Neuronal stem cell (in vitro differentiated cells): ENCODE data around the gene GALNT17. TPM values are rescaled to one million over a fixed set of nuclear protein-coding genes. Genes with fewer than 3 reads are reported as not detected.

Experiments used
- DNase-seq: peaks from one replicate; pipeline ENCODE4 v3.0.0-alpha.2; 2013; ENCODE audit warnings: low spot score
- H2AFZ ChIP-seq: one replicate; pipeline ENCODE4 v1.6.1; 2013; ENCODE audit warnings: mild to moderate bottlenecking, low read length, inconsistent platforms
- H2AK5ac ChIP-seq: 2 replicates; pipeline ENCODE4 v1.6.1; 2013; ENCODE audit warnings: low read depth, mild to moderate bottlenecking, inconsistent platforms, low read length, moderate library complexity, mixed read lengths
- H2BK120ac ChIP-seq: 2 replicates; pipeline ENCODE4 v1.6.1; 2013; ENCODE audit warnings: low read depth, mild to moderate bottlenecking, inconsistent platforms, low read length, moderate library complexity, mixed read lengths
- H2BK12ac ChIP-seq: one replicate; pipeline ENCODE4 v1.6.1; 2013; ENCODE audit warnings: low read length, inconsistent platforms
- H2BK15ac ChIP-seq: 2 replicates; pipeline ENCODE4 v1.6.1; 2013; ENCODE audit warnings: mild to moderate bottlenecking, low read length, inconsistent platforms, mixed read lengths
- H2BK5ac ChIP-seq: one replicate; pipeline ENCODE4 v1.6.1; 2013; ENCODE audit warnings: inconsistent platforms, mild to moderate bottlenecking, low read length, moderate library complexity
- H3K14ac ChIP-seq: one replicate; pipeline ENCODE4 v1.6.1; 2013; ENCODE audit warnings: low read length, inconsistent platforms
- H3K18ac ChIP-seq: 2 replicates; pipeline ENCODE4 v1.6.1; 2013; ENCODE audit warnings: low read length, inconsistent platforms
- H3K23ac ChIP-seq: 2 replicates; pipeline ENCODE4 v1.6.1; 2013; ENCODE audit warnings: low read depth, mild to moderate bottlenecking, mixed read lengths, low read length, inconsistent platforms; ENCODE audit not compliant: poor library complexity
- H3K27ac ChIP-seq: replicated peaks from 3 replicates; pipeline ENCODE4 v1.5.1; 2013; ENCODE audit warnings: low read length, inconsistent platforms
- H3K27me3 ChIP-seq, 3 experiments: 2 replicates each; pipeline ENCODE4 v1.6.1; 2013; ENCODE audit warnings: low read length in 3 of 3, mild to moderate bottlenecking in 2 of 3, inconsistent platforms in 1 of 3, low read depth in 1 of 3, mixed read lengths in 1 of 3, moderate library complexity in 1 of 3; ENCODE audit not compliant: control insufficient read depth in 3 of 3, insufficient read depth in 3 of 3
- H3K36me3 ChIP-seq, 2 donors: replicated peaks in 1 of 2; 2 replicates each; pipeline ENCODE4 v1.6.1; 2013; ENCODE audit warnings: low read length in 2 of 2; ENCODE audit not compliant: control insufficient read depth in 2 of 2, insufficient read depth in 2 of 2
- H3K4ac ChIP-seq: 2 replicates; pipeline ENCODE4 v1.6.1; 2013; ENCODE audit warnings: inconsistent platforms, mild to moderate bottlenecking, low read length, moderate library complexity
- H3K4me1 ChIP-seq, 2 donors: 1 replicate in 1 of 2; 2 replicates in 1 of 2; pipeline ENCODE4 v1.6.1; 2013; ENCODE audit warnings: low read length in 2 of 2, low read depth in 1 of 2; ENCODE audit not compliant: control insufficient read depth in 2 of 2, insufficient read depth in 1 of 2
- H3K4me2 ChIP-seq: one replicate; pipeline ENCODE4 v1.6.1; 2013; ENCODE audit warnings: mild to moderate bottlenecking, low read length, inconsistent platforms; ENCODE audit not compliant: insufficient read depth, poor library complexity, severe bottlenecking
- H3K4me3 ChIP-seq, 2 donors: 2 replicates each; pipeline ENCODE4 v1.5.1; 2013; ENCODE audit warnings: low read length in 2 of 2, mild to moderate bottlenecking in 2 of 2, inconsistent platforms in 1 of 2, moderate library complexity in 1 of 2
- H3K79me1 ChIP-seq: one replicate; pipeline ENCODE4 v1.6.1; 2013; ENCODE audit warnings: low read depth, mild to moderate bottlenecking, inconsistent platforms, low read length, moderate library complexity
- H3K9ac ChIP-seq: one replicate; pipeline ENCODE4 v1.6.1; 2013; ENCODE audit warnings: mild to moderate bottlenecking, low read depth, low read length, inconsistent platforms; ENCODE audit not compliant: poor library complexity
- H3K9me3 ChIP-seq, 2 donors: replicated peaks in 1 of 2; 2 replicates each; pipeline versions ENCODE3 to v1.6.1; 2013; ENCODE audit warnings: low read length in 2 of 2, mild to moderate bottlenecking in 2 of 2, inconsistent platforms in 1 of 2, low read depth in 1 of 2, mixed read lengths in 1 of 2, moderate library complexity in 1 of 2; ENCODE audit not compliant: control insufficient read depth in 2 of 2, insufficient read depth in 1 of 2
- H4K8ac ChIP-seq: one replicate; pipeline ENCODE4 v1.6.1; 2013; ENCODE audit warnings: low read depth, mild to moderate bottlenecking, inconsistent platforms, low read length, moderate library complexity
- H4K91ac ChIP-seq: one replicate; pipeline ENCODE4 v1.6.1; 2013; ENCODE audit warnings: low read length, low read depth, mild to moderate bottlenecking, inconsistent platforms; ENCODE audit not compliant: poor library complexity
- WGBS, 2 donors: extraction: QIAGEN DNeasy Blood & Tissue Kit; methylation state at CpG; one replicate each; pipeline ENCODE4 v1.1.7; 2013; ENCODE audit warnings: missing lambda C conversion rate in 2 of 2, mixed read lengths in 1 of 2; ENCODE audit not compliant: insufficient read length in 2 of 2, insufficient replicate concordance in 1 of 2; ENCODE audit errors: extremely low coverage in 2 of 2; 5-methylcytosine and 5-hydroxymethylcytosine counted together
- small RNA-seq: library from polyadenylated mRNA; stranded (forward); fragments of <200 nt; extraction: miRNeasy Mini kit (QIAGEN cat#:217004); gene quantifications from one replicate; pipeline ENCODE3, GENCODE V24; 2013; ENCODE audit not compliant: insufficient read depth

Gene GALNT17

DNA sequence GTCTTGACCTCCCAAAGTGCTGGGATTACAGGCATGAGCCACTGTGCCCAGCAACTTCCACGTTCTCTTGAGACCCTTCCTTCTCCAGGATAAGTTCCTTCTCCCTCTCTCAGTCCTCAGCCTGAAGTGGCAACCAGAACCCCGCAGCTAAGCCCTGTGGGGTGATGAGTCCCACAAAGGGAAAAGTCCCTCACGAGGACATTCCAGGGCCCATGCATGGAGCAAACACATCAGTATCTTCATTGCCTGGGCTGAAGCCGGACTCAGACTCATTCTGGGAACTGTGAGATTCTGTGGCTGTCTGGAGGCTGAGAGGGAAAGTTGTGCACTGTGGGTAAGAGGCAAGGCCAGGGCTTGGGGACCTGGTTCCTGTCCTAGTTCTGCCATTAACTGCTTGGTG, 622.9 kb downstream of the GALNT17 start:
- H3K4me2 ChIP-seq, result no peak overlapping the region
- H3K9ac ChIP-seq, result no peak overlapping the region
- no peak overlapping the region for H2AK5ac ChIP-seq
- H3K23ac ChIP-seq, result no peak overlapping the region
- H4K8ac ChIP-seq, result no peak overlapping the region
- H3K79me1 ChIP-seq, result no peaks in the 10 kb centered on the region
- H3K36me3 ChIP-seq, result no peaks in the 10 kb centered on the region
- no peak overlapping the region for H3K4me3 ChIP-seq
- no peak for DNase-seq
- peaks cover 3 to 5% of the 10 kb centered on the region in 2 donors for H3K4me1 ChIP-seq
- no CpG with 5 or more reads among the region's 4 CpGs for WGBS, 2 donors
- H3K9me3 ChIP-seq, result peaks cover 0 to 3% of the 10 kb centered on the region in 2 donors
- H3K4ac ChIP-seq, result no peak overlapping the region
- H4K91ac ChIP-seq, result no peak overlapping the region
- H2BK12ac ChIP-seq, result no peak overlapping the region
- no peak overlapping the region for H2BK5ac ChIP-seq
- no peak overlapping the region for H3K18ac ChIP-seq
- H2BK15ac ChIP-seq, result no peak overlapping the region
- peaks cover 0 to 5% (median 0%) of the 10 kb centered on the region in 3 experiments for H3K27me3 ChIP-seq
- H3K27ac ChIP-seq, result no peak overlapping the region
- H2AFZ ChIP-seq, result peak overlapping the region; percentile 82
- H3K14ac ChIP-seq, result no peak overlapping the region
- no peak overlapping the region for H2BK120ac ChIP-seq

GRCh38 chr7:71761336-71761735, 629.4 kb downstream of the GALNT17 start:
- no peak overlapping the region for H3K9ac ChIP-seq
- no peak overlapping the region for H3K18ac ChIP-seq
- H3K4ac ChIP-seq, result no peak overlapping the region
- H3K23ac ChIP-seq, result no peak overlapping the region
- H3K4me1 ChIP-seq, result no peaks in the 10 kb centered on the region
- peaks cover 3 to 4% of the 10 kb centered on the region in 2 donors for H3K9me3 ChIP-seq
- H3K79me1 ChIP-seq, result no peaks in the 10 kb centered on the region
- H2AFZ ChIP-seq, result no peak overlapping the region
- H2BK120ac ChIP-seq, result no peak overlapping the region
- H2BK12ac ChIP-seq, result no peak overlapping the region
- H3K36me3 ChIP-seq, result no peaks in the 10 kb centered on the region
- no peak overlapping the region for H3K4me2 ChIP-seq
- H3K27me3 ChIP-seq, result no peaks in the 10 kb centered on the region
- no peak overlapping the region for H3K27ac ChIP-seq
- no peak overlapping the region for H4K91ac ChIP-seq
- H3K14ac ChIP-seq, result no peak overlapping the region
- DNase-seq, result no peak
- H2BK15ac ChIP-seq, result no peak overlapping the region
- no peak overlapping the region for H2AK5ac ChIP-seq
- no peak overlapping the region for H3K4me3 ChIP-seq
- no peak overlapping the region for H2BK5ac ChIP-seq
- H4K8ac ChIP-seq, result no peak overlapping the region

Small RNAs within 50 kb of the gene (small RNA-seq; reads per million reads assigned to genes)
- gene MIR3914-1 (not detected), gene RN7SKP75 (not detected)
